HepG2 (cell line): Measurements from ENCODE around the gene RLF.

ENCODE experiments used
- HIVEP1 ChIP-seq: sonication (generic); formaldehyde crosslinking; IDR thresholded peaks from 2 replicates; pipeline ENCODE4 v1.4.0; 2020; ENCODE audit warnings: mild to moderate bottlenecking, missing genetic modification reagents
- REST ChIP-seq, 2 experiments: IDR thresholded peaks; 2 replicates each; pipeline ENCODE4 v1.6.1; 2011 to 2012; ENCODE audit warnings: low read length in 2 of 2, borderline replicate concordance in 1 of 2, low read depth in 1 of 2, mild to moderate bottlenecking in 1 of 2, moderate library complexity in 1 of 2
- SSRP1 ChIP-seq: IDR thresholded peaks from 2 replicates; pipeline ENCODE4 v1.6.1; 2016; ENCODE audit warnings: control low read depth

- TF ChIP-seq SSRP1 (CRISPR knock-in tag): no peak
- no peak for TF ChIP-seq REST (IDR thresholded peaks at IDR 0.05; ENCODE audit: borderline replicate concordance in 1 of 2, low read depth in 1 of 2, low read length in 2 of 2)
- TF ChIP-seq HIVEP1 (CRISPR knock-in tag): no peak
Observed at GRCh38 chr1:40265298-40265697, 104.1 kb downstream of the RLF start.
